GF-D8 (cell line): Measurements from ENCODE around the gene TSPAN5.

Experiments used
- DNase-seq: peaks from one replicate; lab custom pipeline; 2025; lab: John Stamatoyannopoulos, UW

Gene TSPAN5

DNA sequence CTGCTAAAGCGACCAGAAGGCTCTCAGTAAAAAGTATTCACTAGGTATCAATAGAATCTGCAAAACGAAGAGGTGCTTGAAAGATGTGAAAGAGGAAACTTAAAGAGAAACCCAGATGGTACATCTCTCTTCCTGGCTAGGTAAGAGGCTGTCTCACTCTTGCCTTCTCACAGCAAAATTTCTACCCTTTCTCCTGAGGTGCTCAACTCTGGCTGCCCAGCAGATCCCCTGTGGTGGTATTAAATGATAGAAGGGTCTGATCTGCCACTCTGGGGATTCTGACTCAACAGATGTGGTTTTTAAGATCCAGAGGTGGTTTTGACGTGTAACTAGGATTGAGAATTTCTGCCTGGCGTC, 14.9 kb upstream of the TSPAN5 start:
- DNase-seq, result no peak

DNA sequence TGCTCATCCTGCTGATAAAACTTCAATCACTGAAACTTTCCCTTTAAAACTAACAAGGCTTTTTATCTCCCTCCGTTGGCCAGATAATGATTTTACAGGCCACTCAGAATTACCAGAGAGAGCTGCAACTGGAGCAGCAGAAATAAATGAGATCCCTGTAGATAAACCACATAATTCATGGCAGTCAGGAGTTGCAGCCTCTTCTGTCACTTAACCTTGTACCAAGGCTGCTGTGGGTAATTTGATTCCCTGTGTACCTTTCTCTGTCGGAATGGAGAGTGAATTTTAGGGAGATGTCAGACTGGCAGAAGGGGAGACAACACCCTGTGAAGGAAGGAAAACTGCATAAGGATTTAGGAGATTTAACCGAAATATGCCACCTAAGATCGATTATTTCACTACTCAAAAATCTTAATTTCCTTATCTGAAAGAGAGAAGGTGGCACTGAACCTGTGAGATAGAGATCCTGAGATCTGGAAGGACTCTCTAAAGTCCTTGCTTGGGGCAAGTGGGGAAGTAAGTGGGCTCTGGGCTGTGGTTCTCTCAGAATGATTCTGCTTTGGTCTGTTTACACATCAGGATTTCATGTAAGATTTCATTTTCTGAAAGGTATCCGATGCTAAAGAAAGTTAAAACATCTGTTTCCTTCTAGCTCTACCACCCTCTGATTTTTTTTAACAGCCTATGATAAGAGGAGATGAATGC, 14.3 kb upstream of the TSPAN5 start:
- DNase-seq, result no peak

- DNase-seq, result no peak
These were observed 12.7 kb upstream of the TSPAN5 start for GRCh38 chr4:98671131-98671530.

- DNase-seq, result no peak
These were observed 11.8 kb upstream of the TSPAN5 start for GRCh38 chr4:98670186-98670585.

GRCh38 chr4:98669577-98669976, 11.2 kb upstream of the TSPAN5 start:
- DNase-seq, result no peak

GRCh38 chr4:98664959-98665358, 6.5 kb upstream of the TSPAN5 start:
- DNase-seq, result no peak

GRCh38 chr4:98663226-98664006, 5.0 kb upstream of the TSPAN5 start:
- DNase-seq, result peak; percentile 9

GRCh38 chr4:98662626-98663225, 4.3 kb upstream of the TSPAN5 start:
- DNase-seq, result no peak

GRCh38 chr4:98662055-98662453, 3.6 kb upstream of the TSPAN5 start:
- no peak for DNase-seq

DNA sequence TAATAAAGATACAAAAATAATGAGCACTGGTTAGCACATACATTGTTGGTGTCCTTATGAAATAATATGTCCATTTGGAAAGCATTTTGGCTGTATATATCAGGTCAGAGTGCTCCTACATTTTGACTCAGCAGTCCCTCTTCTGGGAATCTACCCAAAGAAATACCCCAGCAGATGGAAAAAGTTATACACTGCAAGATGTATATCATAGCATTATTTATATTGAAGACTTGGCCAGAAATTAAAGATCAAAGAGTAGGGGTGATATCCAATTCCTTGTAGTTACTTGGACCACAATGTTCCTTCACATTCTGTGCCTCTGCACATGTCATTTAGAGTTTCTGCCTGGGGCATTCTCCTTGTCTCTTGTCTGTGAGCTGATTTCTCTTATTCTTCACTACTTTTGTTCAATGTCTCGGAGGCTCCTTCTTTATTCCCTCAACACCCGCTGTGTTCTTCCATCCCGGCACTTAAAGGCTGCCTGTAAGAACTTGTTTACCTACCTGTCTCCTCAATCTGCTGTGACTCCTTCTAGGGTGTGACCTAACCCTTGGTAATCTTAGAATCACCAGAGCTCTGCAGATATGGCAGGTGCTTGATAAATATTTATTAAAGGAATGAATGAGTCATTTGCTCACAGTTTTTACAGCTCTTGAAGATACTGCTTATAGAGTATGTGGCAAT, 3.1 kb upstream of the TSPAN5 start:
- DNase-seq, result no peak

DNA sequence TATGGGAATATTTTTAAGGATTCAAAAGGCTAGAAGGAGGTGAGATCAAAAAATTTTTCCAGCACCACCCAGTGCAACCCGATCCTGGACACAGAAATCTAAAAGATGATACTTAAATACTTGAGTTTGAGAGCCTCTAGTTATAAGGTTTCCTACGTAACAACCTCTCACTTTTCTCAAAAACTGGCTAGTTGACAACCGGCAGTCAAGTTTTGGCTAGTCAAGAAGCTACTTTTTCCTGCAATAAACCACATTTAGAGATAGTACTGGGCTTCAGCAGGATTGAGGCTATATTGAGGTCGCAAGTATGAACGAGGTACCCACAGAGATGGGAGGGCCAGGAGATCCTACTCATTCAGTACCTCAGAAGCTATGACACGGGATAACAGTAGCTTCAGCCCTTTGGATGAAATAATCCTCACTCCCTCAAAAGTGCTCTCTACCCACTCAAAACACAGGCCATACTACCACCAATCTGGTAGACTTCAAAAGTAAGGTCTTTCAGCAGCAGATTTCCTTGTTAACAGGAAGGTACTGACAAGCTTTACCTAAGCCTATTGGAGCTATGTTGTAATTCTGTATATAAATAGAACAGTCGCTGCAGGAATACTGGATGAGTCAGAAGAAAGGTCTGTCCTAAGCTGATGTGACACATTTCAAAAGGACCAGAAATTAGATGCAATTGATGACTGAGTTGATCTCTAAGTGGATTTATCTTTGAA, 1.5 kb upstream of the TSPAN5 start:
- no peak for DNase-seq

DNA sequence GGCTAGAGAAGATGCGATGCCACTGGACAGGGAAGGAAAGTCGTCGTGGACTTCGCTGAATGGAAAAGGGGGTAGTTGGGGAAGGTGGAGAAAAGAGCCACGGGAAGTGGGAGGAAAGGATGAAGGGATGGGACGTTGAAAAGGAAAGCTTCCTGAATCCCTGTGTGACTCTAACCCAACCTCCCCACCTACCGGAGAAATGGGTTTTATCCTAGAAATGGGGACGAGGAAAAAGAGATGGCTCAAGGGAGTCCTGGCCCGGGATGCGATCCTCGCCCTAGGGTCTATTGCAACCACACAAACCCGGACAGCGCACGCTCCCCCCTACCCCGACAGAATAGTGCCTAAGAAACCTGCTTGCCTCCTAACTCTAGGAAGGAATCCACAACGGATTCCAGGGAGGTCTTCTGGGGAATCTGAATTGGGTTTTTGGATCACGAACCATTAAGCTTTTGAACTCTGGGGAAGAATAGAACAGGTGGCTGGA, 738 bp upstream of the TSPAN5 start:
- DNase-seq, result no peak

- DNase-seq, result no peak
These were observed 702 bp downstream of the TSPAN5 start for GRCh38 chr4:98657531-98658286.

- DNase-seq, result no peak
These were observed 1.5 kb downstream of the TSPAN5 start for GRCh38 chr4:98656886-98657285.

GRCh38 chr4:98656443-98656842, 2.0 kb downstream of the TSPAN5 start:
- DNase-seq, result no peak

DNA sequence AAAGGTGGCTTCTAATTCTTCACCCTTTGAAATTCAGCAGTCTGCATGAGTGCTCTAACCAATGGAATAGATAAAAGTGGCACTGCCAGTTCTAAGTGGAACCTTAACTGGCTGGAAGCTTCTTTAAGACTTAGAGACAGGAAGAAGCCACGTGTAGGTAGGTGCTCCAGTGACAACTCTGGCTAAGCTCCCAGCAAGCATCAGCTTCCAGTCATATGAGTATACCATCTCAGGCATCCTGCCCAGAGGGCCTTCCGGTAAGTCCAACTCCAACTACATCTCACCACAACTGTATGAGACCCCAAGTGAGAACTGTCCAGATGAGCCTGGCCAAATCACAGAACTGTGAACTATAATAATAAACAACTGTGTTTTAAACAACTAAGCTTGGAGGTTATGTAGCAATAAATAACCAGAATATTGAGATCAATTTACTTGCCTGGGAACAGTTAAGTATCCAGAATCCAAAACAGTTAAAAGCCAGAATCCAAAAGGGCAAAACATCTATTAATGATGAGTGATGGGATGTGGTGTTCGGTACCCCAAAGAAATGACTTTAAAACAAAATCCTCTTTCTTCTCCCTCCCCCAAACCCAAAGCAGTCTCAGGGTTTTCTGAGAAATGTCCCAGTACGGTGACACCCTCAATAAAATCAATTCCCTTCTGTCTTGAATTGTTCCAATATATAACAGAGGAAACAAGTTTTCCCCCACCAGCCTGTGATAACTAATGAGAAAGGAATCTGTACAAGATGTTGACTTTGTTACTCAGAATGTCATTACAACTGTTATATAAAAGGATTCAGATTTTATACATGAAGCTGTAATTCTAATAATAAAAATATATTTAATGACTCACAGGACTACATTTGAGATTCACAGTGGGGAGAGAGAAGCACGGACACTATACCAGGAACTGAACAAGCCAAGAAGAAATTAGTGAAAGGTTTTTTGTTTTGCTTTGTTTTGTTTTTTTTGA, 4.2 kb downstream of the TSPAN5 start:
- no peak for DNase-seq

DNA sequence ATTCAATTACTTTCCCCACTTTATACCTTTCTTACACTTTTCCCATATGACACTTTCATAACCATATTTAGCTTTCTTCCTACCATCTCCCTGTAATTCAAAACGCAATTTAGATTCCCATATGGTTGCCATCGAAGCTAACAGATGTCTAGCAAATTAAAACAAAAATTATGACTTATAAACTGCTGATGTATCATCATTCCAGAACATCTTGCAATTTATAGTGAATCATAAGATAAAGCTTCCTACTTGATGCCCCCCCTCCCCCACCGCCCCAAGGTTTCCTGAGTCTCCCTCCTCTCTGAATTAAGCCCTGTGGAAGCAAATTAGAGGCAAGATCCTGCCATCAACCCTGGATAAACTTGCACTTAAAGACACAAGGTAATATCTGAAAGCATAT, 5.4 kb downstream of the TSPAN5 start:
- DNase-seq, result no peak

DNA sequence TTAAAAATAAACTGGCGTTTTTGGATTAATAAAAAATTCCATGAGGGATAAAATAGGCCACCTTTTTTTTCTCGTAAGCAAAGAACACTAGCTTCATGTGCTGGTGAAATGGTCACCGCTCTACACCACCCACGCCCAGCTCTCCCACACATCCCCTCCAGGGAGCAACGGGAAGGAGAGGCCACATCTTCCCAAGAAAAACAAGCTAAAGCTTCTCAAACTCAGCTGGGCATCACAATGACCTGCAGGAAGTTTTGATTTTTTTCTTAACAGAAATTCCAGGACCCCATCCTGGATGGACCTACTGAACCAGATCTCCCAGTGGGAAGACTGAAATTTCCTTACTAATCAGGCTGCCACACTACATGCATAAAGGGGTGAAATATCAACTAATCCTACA, 9.8 kb downstream of the TSPAN5 start:
- DNase-seq, result no peak

GRCh38 chr4:98646422-98646821, 12.0 kb downstream of the TSPAN5 start:
- no peak for DNase-seq

DNA sequence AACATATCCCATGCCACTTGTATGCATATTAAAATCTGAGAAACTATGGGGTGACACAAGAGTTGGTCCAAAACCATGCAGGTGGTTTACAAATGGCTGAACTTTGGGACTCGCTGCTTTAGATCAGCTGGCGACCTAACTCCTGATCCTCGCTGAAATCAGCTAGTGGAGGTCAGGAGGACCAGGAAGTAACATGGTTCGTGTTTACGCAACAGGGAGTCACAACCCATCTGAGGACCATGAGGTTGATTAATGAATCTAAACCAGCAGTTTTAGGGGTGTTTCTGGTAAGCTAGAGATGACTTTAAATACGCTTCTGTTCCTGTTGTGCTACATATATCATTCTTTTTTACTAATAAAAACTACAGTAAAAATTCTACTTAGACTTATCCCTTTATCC, 12.9 kb downstream of the TSPAN5 start:
- DNase-seq, result no peak
